ENCODE data around the gene GPR68.
A peak's percentile ranks its signal among the peaks of the same experiment; 100 is the strongest.

The GPR68 gene

GRCh38 chr14:91244501-91244901 lies at the start of gene GPR68:
TSS of gene GPR68 (minus strand) at chr14:91244704. CDS start at chr14:91235050, 9,654 bp downstream.
- TF ChIP-seq POLR2A (IDR thresholded peaks at IDR 0.05; ENCODE audit: low read depth, low read length) = no peak
- DNase-seq (ENCODE audit: insufficient read length, low spot score) (peak; percentile 63), FAIRE-seq (peak; percentile 81)

- FAIRE-seq (no peak), DNase-seq (ENCODE audit: insufficient read length, low spot score) (no peak)
- no peak for TF ChIP-seq POLR2A (IDR thresholded peaks at IDR 0.05; ENCODE audit: low read depth, low read length)
Observed at GRCh38 chr14:91294153-91294552, 49.6 kb upstream of the GPR68 start.

- DNase-seq (ENCODE audit: insufficient read length, low spot score) (no peak), FAIRE-seq (no peak)
- TF ChIP-seq POLR2A (IDR thresholded peaks at IDR 0.05; ENCODE audit: low read depth, low read length) = no peak
Observed at GRCh38 chr14:91293281-91293680, 48.8 kb upstream of the GPR68 start.

GRCh38 chr14:91292491-91292890 lies 48.0 kb upstream of the GPR68 start:
- FAIRE-seq (no peak), DNase-seq (ENCODE audit: insufficient read length, low spot score) (no peak)
- TF ChIP-seq POLR2A (IDR thresholded peaks at IDR 0.05; ENCODE audit: low read depth, low read length) = no peak

- TF ChIP-seq POLR2A (IDR thresholded peaks at IDR 0.05; ENCODE audit: low read depth, low read length) = no peak
- DNase-seq (ENCODE audit: insufficient read length, low spot score) = no peak
- FAIRE-seq = no peak
Observed at GRCh38 chr14:91291786-91292405, 47.4 kb upstream of the GPR68 start.

- FAIRE-seq (no peak), DNase-seq (ENCODE audit: insufficient read length, low spot score) (no peak)
- TF ChIP-seq POLR2A (IDR thresholded peaks at IDR 0.05; ENCODE audit: low read depth, low read length) = no peak
Observed at GRCh38 chr14:91290986-91291385, 46.5 kb upstream of the GPR68 start.

- no peak for FAIRE-seq
- no peak for TF ChIP-seq POLR2A (IDR thresholded peaks at IDR 0.05; ENCODE audit: low read depth, low read length)
- DNase-seq (ENCODE audit: insufficient read length, low spot score) = no peak
Observed at GRCh38 chr14:91289464-91289863, 45.0 kb upstream of the GPR68 start.

GRCh38 chr14:91288876-91289275 lies 44.4 kb upstream of the GPR68 start:
- FAIRE-seq (no peak), DNase-seq (ENCODE audit: insufficient read length, low spot score) (no peak)
- TF ChIP-seq POLR2A (IDR thresholded peaks at IDR 0.05; ENCODE audit: low read depth, low read length) = no peak

- no peak for TF ChIP-seq POLR2A (IDR thresholded peaks at IDR 0.05; ENCODE audit: low read depth, low read length)
- DNase-seq (ENCODE audit: insufficient read length, low spot score) = peak; percentile 61
- FAIRE-seq = peak; percentile 91
Observed at GRCh38 chr14:91286530-91286937, 42.0 kb upstream of the GPR68 start.

- TF ChIP-seq POLR2A (IDR thresholded peaks at IDR 0.05; ENCODE audit: low read depth, low read length) = no peak
- FAIRE-seq = peak; percentile 93
- peak; percentile 49 for DNase-seq (ENCODE audit: insufficient read length, low spot score)
Observed at GRCh38 chr14:91284791-91285548, 40.5 kb upstream of the GPR68 start.

GRCh38 chr14:91284146-91284790 lies 39.8 kb upstream of the GPR68 start:
- no peak for TF ChIP-seq POLR2A (IDR thresholded peaks at IDR 0.05; ENCODE audit: low read depth, low read length)

GRCh38 chr14:91283666-91284065 lies 39.2 kb upstream of the GPR68 start:
- DNase-seq (ENCODE audit: insufficient read length, low spot score) (peak; percentile 46), FAIRE-seq (no peak)
- no peak for TF ChIP-seq POLR2A (IDR thresholded peaks at IDR 0.05; ENCODE audit: low read depth, low read length)

More at GRCh38 chr14:91284146-91284790, 39.8 kb upstream of the GPR68 start:
- DNase-seq (ENCODE audit: insufficient read length, low spot score) (peak; percentile 87), FAIRE-seq (peak; percentile 93)

- TF ChIP-seq POLR2A (IDR thresholded peaks at IDR 0.05; ENCODE audit: low read depth, low read length) = no peak
- FAIRE-seq = no peak
- no peak for DNase-seq (ENCODE audit: insufficient read length, low spot score)
Observed at GRCh38 chr14:91282954-91283645, 38.6 kb upstream of the GPR68 start.

GRCh38 chr14:91281346-91281745 lies 36.8 kb upstream of the GPR68 start:
- FAIRE-seq = peak; percentile 99

More at GRCh38 chr14:91281346-91281745, 36.8 kb upstream of the GPR68 start:
- DNase-seq (ENCODE audit: insufficient read length, low spot score) = peak; percentile 97
- TF ChIP-seq POLR2A (IDR thresholded peaks at IDR 0.05; ENCODE audit: low read depth, low read length) = no peak
